Mesendoderm (in vitro differentiated cells): ENCODE measurements around the gene ATF1.
"Not testable (repeated sequence)": the region's sequence is repeated elsewhere in the genome, so short reads cannot be mapped to it uniquely, and the experiment has no call there.

Experiments used
- DNase-seq: peaks from one replicate; pipeline ENCODE4 v3.0.0; 2013
- H2AK5ac ChIP-seq: 2 replicates; pipeline ENCODE4 v1.6.1; 2013; ENCODE audit warnings: low read length, inconsistent platforms
- H2BK120ac ChIP-seq: 2 replicates; pipeline ENCODE4 v1.6.1; 2013; ENCODE audit warnings: low read depth, mild to moderate bottlenecking, low read length, moderate library complexity, mixed read lengths
- H2BK15ac ChIP-seq: replicated peaks from 2 replicates; pipeline ENCODE4 v1.6.1; 2013; ENCODE audit warnings: low read depth, mild to moderate bottlenecking, moderate library complexity
- H2BK5ac ChIP-seq: 2 replicates; pipeline ENCODE4 v1.6.1; 2013; ENCODE audit warnings: low read length, inconsistent platforms
- H3K18ac ChIP-seq: 2 replicates; pipeline ENCODE4 v1.6.1; 2013; ENCODE audit warnings: mild to moderate bottlenecking, low read length, mixed read lengths
- H3K23ac ChIP-seq: one replicate; pipeline ENCODE4 v1.6.1; 2013; ENCODE audit warnings: low read length
- H3K27ac ChIP-seq: 2 replicates; pipeline ENCODE4 v1.5.1; 2013; ENCODE audit warnings: low read depth, mild to moderate bottlenecking, inconsistent platforms, low read length, moderate library complexity
- H3K27me3 ChIP-seq: 2 replicates; pipeline ENCODE4 v1.6.1; 2013; ENCODE audit warnings: low read length, control low read depth, mild to moderate bottlenecking, inconsistent platforms; ENCODE audit not compliant: insufficient read depth, poor library complexity
- H3K36me3 ChIP-seq: 2 replicates; pipeline ENCODE4 v1.6.1; 2013; ENCODE audit warnings: low read length, inconsistent platforms; ENCODE audit not compliant: control insufficient read depth, insufficient read depth
- H3K4ac ChIP-seq: one replicate; pipeline ENCODE4 v1.6.1; 2013; ENCODE audit warnings: low read depth, mild to moderate bottlenecking, low read length, moderate library complexity
- H3K4me1 ChIP-seq: 2 replicates; pipeline ENCODE4 v1.6.1; 2013; ENCODE audit warnings: low read depth, low read length, inconsistent platforms; ENCODE audit not compliant: control insufficient read depth
- H3K4me2 ChIP-seq: 2 replicates; pipeline ENCODE4 v1.6.1; 2013; ENCODE audit warnings: low read length
- H3K4me3 ChIP-seq: 2 replicates; pipeline ENCODE4 v1.5.1; 2013; ENCODE audit warnings: mild to moderate bottlenecking, low read length
- H3K56ac ChIP-seq: one replicate; pipeline ENCODE4 v1.6.1; 2013; ENCODE audit warnings: low read length
- H3K79me1 ChIP-seq: 2 replicates; pipeline ENCODE4 v1.6.1; 2013; ENCODE audit warnings: low read length, inconsistent platforms
- H3K79me2 ChIP-seq: 2 replicates; pipeline ENCODE4 v1.6.1; 2013; ENCODE audit warnings: mild to moderate bottlenecking, low read length; ENCODE audit not compliant: control insufficient read depth, insufficient read depth
- H3K9ac ChIP-seq: 2 replicates; pipeline ENCODE4 v1.6.1; 2013; ENCODE audit warnings: low read length, inconsistent platforms
- H4K5ac ChIP-seq: one replicate; pipeline ENCODE4 v1.6.1; 2013; ENCODE audit warnings: low read length
- H4K8ac ChIP-seq: one replicate; pipeline ENCODE4 v1.6.1; 2013; ENCODE audit warnings: low read depth, mild to moderate bottlenecking, control low read depth, low read length, moderate library complexity
- WGBS: extraction: QIAGEN DNeasy Blood & Tissue Kit; methylation state at CpG from one replicate; pipeline ENCODE4 v1.1.7; 2013; ENCODE audit warnings: low lambda C conversion rate, missing lambda C conversion rate; ENCODE audit not compliant: insufficient coverage; ENCODE audit errors: extremely low coverage; 5-methylcytosine and 5-hydroxymethylcytosine counted together

Gene ATF1

DNA sequence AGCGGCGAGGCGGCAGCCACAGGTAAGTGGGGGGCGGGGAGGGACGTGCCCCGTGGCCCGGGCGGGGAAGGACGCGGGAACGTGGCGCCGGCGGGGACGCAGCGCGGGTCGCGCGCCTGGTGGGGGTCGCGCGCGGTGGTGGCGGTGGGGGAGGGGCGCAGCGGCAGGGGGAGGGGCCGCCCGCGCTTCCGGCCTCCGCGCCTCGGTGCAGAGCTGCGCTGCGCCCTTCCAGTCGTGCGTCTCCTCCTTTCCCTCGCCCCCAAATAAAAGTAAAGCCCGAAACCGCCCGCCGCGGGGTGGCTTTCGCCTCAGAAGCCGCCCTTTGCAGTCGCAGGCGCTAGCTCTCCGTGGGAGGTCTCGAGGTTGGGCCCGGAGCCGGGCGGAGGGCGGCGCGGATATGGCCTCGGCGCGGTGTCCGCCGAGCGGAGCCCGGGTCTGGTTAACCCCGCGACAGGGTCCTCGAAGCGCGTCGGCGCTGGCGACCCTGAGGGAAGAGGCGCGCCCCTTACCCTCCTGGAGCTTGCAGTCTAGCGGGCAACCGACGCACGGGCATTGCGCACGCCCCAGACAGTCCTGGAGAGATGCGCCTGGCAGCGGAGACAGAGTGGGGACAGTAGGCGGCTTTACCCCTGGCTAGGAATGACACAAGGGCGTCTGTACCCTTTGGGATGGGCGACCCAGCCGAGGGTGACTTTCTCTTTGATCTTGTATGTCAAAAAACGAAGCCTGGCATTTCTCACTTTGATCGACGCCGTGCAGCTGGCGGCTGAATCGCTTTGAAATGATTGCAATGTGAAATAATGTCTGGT lies 589 bp downstream of the ATF1 start:
- Histone ChIP-seq H2BK15ac (no peak overlapping the region), H3K23ac (peak overlapping the region; percentile 89), H3K56ac (peak overlapping the region; percentile 97), H2BK5ac (peak overlapping the region; percentile 90), H3K4me2 (peak overlapping the region; percentile 88), H3K79me1 (peaks cover 3% of the 10 kb centered on the region), H3K4ac (peak overlapping the region; percentile 95), H3K4me1 (no peaks in the 10 kb centered on the region), H4K5ac (no peak overlapping the region), H3K36me3 (no peaks in the 10 kb centered on the region), H2AK5ac (no peak overlapping the region), H3K9ac (peak overlapping the region; percentile 93), H3K79me2 (peaks cover 32% of the 10 kb centered on the region), H3K27me3 (no peaks in the 10 kb centered on the region), H2BK120ac (peak overlapping the region; percentile 69), H3K18ac (peak overlapping the region; percentile 94), H3K27ac (peak overlapping the region; percentile 97), H4K8ac (peak overlapping the region; percentile 7), H3K4me3 (peak overlapping the region; percentile 78)
- no CpG with 5 or more reads among the region's 91 CpGs for WGBS
- peak; percentile 65 for DNase-seq

- Histone ChIP-seq H3K27ac (peak overlapping the region; percentile 97), H3K36me3 (no peaks in the 10 kb centered on the region)
- peak; percentile 72 for DNase-seq
Measured at GRCh38 chr12:50765095-50765911, 1.4 kb downstream of the ATF1 start.

DNA sequence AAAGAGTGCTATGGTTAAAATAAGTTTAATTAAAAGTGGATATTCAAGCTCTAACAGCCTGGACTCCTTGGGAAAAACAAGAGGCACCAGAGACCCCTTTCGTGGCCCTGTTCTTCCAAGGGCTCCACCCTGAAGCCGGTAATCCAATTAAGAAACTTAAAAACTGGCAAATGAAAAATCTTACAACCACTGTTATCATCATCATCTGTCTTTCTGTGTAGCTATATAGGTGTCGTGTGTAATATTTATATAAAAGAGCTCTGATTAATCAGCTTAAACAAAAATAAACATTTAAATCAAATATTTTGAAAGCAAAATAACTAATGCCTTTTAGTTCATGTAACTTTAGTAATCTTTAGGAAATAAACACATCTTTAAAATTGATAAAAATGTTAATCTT lies 4.5 kb downstream of the ATF1 start:
- Histone ChIP-seq H3K27ac (no peak overlapping the region), H3K4me2 (no peak overlapping the region), H2BK120ac (no peak overlapping the region), H3K56ac (no peak overlapping the region), H3K4ac (no peak overlapping the region), H3K4me3 (no peak overlapping the region), H4K5ac (no peak overlapping the region), H3K4me1 (no peaks in the 10 kb centered on the region), H3K79me1 (peaks cover 5% of the 10 kb centered on the region), H3K27me3 (no peaks in the 10 kb centered on the region), H2BK5ac (no peak overlapping the region), H3K36me3 (no peaks in the 10 kb centered on the region), H2AK5ac (no peak overlapping the region), H3K18ac (no peak overlapping the region), H4K8ac (no peak overlapping the region), H2BK15ac (no peak overlapping the region), H3K23ac (no peak overlapping the region), H3K9ac (no peak overlapping the region), H3K79me2 (peaks cover 33% of the 10 kb centered on the region)
- WGBS: no CpG with 5 or more reads among the region's 3 CpGs
- no peak for DNase-seq

More at GRCh38 chr12:50765095-50765911, 1.4 kb downstream of the ATF1 start:
- Histone ChIP-seq H3K9ac (peak overlapping the region; percentile 93), H3K4me3 (peak overlapping the region; percentile 78), H2AK5ac (no peak overlapping the region), H2BK5ac (no peak overlapping the region), H3K27me3 (no peaks in the 10 kb centered on the region), H3K18ac (peak overlapping the region; percentile 94), H4K8ac (no peak overlapping the region), H3K4me1 (no peaks in the 10 kb centered on the region), H2BK15ac (no peak overlapping the region), H4K5ac (no peak overlapping the region), H3K4me2 (peak overlapping the region; percentile 88), H3K56ac (peak overlapping the region; percentile 97), H3K79me1 (peaks cover 3% of the 10 kb centered on the region), H2BK120ac (no peak overlapping the region), H3K79me2 (peaks cover 32% of the 10 kb centered on the region), H3K23ac (no peak overlapping the region), H3K4ac (peak overlapping the region; percentile 25)
- WGBS: no CpG with 5 or more reads among the region's 13 CpGs

- H4K5ac ChIP-seq, H4K8ac ChIP-seq, H3K79me1 ChIP-seq, H3K4me2 ChIP-seq, H3K23ac ChIP-seq, H2AK5ac ChIP-seq, H2BK15ac ChIP-seq, H3K18ac ChIP-seq, H2BK5ac ChIP-seq, H3K27me3 ChIP-seq, H2BK120ac ChIP-seq, H3K27ac ChIP-seq, H3K36me3 ChIP-seq, H3K4me3 ChIP-seq, H3K4ac ChIP-seq, H3K56ac ChIP-seq, H3K4me1 ChIP-seq, H3K9ac ChIP-seq: not testable (repeated sequence)
- H3K79me2 ChIP-seq: peaks cover 33% of the 10 kb centered on the region
- DNase-seq: peak; percentile 64
- no CpG with 5 or more reads among the region's 2 CpGs for WGBS
Measured at GRCh38 chr12:50768813-50769212, 4.9 kb downstream of the ATF1 start.

DNA sequence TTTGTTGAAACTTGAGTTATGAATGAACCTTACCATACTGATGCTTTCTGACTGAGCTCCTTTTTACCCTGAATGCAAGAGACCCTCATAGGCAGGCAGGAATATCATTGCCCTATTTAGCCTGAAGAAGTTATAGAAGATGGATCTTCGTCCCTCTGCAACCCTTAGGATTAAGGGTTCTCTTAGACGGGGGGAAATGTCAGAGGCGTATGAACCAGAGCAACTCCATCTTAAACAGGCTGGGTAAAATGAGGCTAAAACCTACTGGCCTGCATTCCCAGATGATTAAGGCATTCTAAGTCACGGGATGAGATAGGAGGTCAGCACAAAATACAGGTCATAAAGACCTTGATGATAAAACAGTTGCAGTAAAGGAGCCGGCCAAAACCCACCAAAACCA lies 7.5 kb downstream of the ATF1 start:
- Histone ChIP-seq H3K27ac (no peak overlapping the region), H3K23ac (no peak overlapping the region), H3K4me1 (no peaks in the 10 kb centered on the region), H3K4ac (no peak overlapping the region), H3K27me3 (no peaks in the 10 kb centered on the region), H4K8ac (no peak overlapping the region), H2BK15ac (no peak overlapping the region), H3K56ac (no peak overlapping the region), H3K4me3 (no peak overlapping the region), H2BK120ac (no peak overlapping the region), H2AK5ac (no peak overlapping the region), H3K79me2 (peaks cover 22% of the 10 kb centered on the region), H3K36me3 (no peaks in the 10 kb centered on the region), H4K5ac (no peak overlapping the region), H3K9ac (no peak overlapping the region), H3K79me1 (peaks cover 6% of the 10 kb centered on the region), H3K18ac (no peak overlapping the region), H2BK5ac (no peak overlapping the region), H3K4me2 (no peak overlapping the region)
- WGBS: no CpG with 5 or more reads among the region's 5 CpGs
- DNase-seq: no peak
